Peyer's patch (tissue), 4 donors: ENCODE results near the gene TECPR2.

ENCODE experiments used
- CTCF ChIP-seq, 6 experiments: fragments of 450-650 bp in 4 of 6; fragments of 200-600 bp in 2 of 6; sonication (generic) in 1 of 6; IDR thresholded peaks; one replicate each; pipeline ENCODE4 v1.5.1; 2017 to 2019; ENCODE audit warnings: antibody characterized with exemption in 6 of 6, mild to moderate bottlenecking in 3 of 6, moderate library complexity in 1 of 6
- POLR2A ChIP-seq, 2 donors: fragments of 450-650 bp; IDR thresholded peaks; one replicate each; pipeline ENCODE4 v1.5.1; 2017; ENCODE audit warnings: antibody characterized with exemption in 2 of 2, mild to moderate bottlenecking in 2 of 2, moderate library complexity in 2 of 2

GRCh38 chr14:102342238-102342637 lies 20.5 kb upstream of the TECPR2 start:
- TF ChIP-seq CTCF (IDR thresholded peaks at IDR 0.05) = no peak
- TF ChIP-seq POLR2A (IDR thresholded peaks at IDR 0.05) = no peak
